ENCODE data around the gene UGT1A5.

GRCh38 chr2:233801357-233802131 lies 88.8 kb downstream of the UGT1A5 start:
- TF ChIP-seq CTCF (IDR thresholded peaks at IDR 0.05 in 2 of 3, conservative IDR thresholded peaks at IDR 0.05 in 1 of 3; ENCODE audit: borderline replicate concordance in 1 of 3, insufficient read depth in 1 of 3, low read depth in 2 of 3, low read length in 2 of 3) (no peak), POLR2A (IDR thresholded peaks at IDR 0.05; ENCODE audit: borderline replicate concordance, extremely low read depth, insufficient read depth, insufficient read length) (no peak), SRF (IDR thresholded peaks at IDR 0.05; ENCODE audit: low read depth) (no peak), ZFX (IDR thresholded peaks at IDR 0.05) (no peak), RAD21 (IDR thresholded peaks at IDR 0.05; ENCODE audit: low read depth) (no peak), EGR1 (IDR thresholded peaks at IDR 0.05; ENCODE audit: low read depth) (peak; percentile 23; the same call in 1 of the 2 replicates), CBX3 (IDR thresholded peaks at IDR 0.05; ENCODE audit: low read depth) (no peak), MAX (IDR thresholded peaks at IDR 0.05) (no peak), SP1 (IDR thresholded peaks at IDR 0.05; ENCODE audit: low read depth) (no peak), POLR2AphosphoS5 (IDR thresholded peaks at IDR 0.05; ENCODE audit: low read depth, low read length) (no peak), EZH2 (IDR thresholded peaks at IDR 0.05) (no peak), JUND (IDR thresholded peaks at IDR 0.05) (no peak), YY1 (IDR thresholded peaks at IDR 0.05; ENCODE audit: extremely low read depth, insufficient replicate concordance, low read depth, low read length) (no peak), EZH2phosphoT487 (IDR thresholded peaks at IDR 0.05; ENCODE audit: borderline replicate concordance) (no peak)

Measured in HCT116 (cell line).